K562 (cell line): ENCODE measurements around the gene FAM174C. TPM values are rescaled to one million over a fixed set of nuclear protein-coding genes. Genes with fewer than 3 reads are reported as not detected.

Source experiments
- CAMTA2 ChIP-seq: fragments of 250-450 bp; sonication (Bioruptor Pico); conservative IDR thresholded peaks from 2 replicates; pipeline ENCODE4 v1.5.1; 2022
- ELF1 ChIP-seq: fragments of 200-800 bp; sonication (Bioruptor generic); IDR thresholded peaks from 2 replicates; pipeline ENCODE4 v1.6.1; 2016; ENCODE audit warnings: missing genetic modification characterization, missing compliant biosample characterization
- ELF2 ChIP-seq: fragments of 250-450 bp; sonication (Bioruptor Pico); IDR thresholded peaks from 2 replicates; pipeline ENCODE4 v1.5.0; 2021; ENCODE audit warnings: mild to moderate bottlenecking
- FOXJ3 ChIP-seq: sonication (generic); formaldehyde crosslinking; IDR thresholded peaks from 2 replicates; pipeline ENCODE4 v1.4.0; 2020; ENCODE audit warnings: mild to moderate bottlenecking, missing genetic modification reagents
- HEY1 ChIP-seq: fragments of 250-450 bp; sonication (Bioruptor Pico); IDR thresholded peaks from 2 replicates; pipeline ENCODE4 v1.5.0; 2020; ENCODE audit warnings: mild to moderate bottlenecking, moderate library complexity, borderline replicate concordance
- L3MBTL2 ChIP-seq: fragments of 450-650 bp; IDR thresholded peaks from 2 replicates; pipeline ENCODE4 v1.6.1; 2016; ENCODE audit warnings: mild to moderate bottlenecking, moderate library complexity
- LEF1 ChIP-seq: fragments of 450-650 bp; IDR thresholded peaks from 2 replicates; pipeline ENCODE4 v1.6.1; 2016; ENCODE audit warnings: mild to moderate bottlenecking
- MYBL2 ChIP-seq, 2 experiments: fragments of 450-650 bp in 1 of 2; sonication (generic) in 1 of 2; formaldehyde crosslinking in 1 of 2; IDR thresholded peaks; 2 replicates each; pipeline versions ENCODE4 v1.6.1 to v1.8.1; 2017 to 2022; ENCODE audit warnings: borderline replicate concordance in 1 of 2, inconsistent platforms in 1 of 2, low read depth in 1 of 2, mild to moderate bottlenecking in 1 of 2, missing genetic modification reagents in 1 of 2, moderate library complexity in 1 of 2
- NFE2L1 ChIP-seq: fragments of 450-650 bp; IDR thresholded peaks from 2 replicates; pipeline ENCODE4 v1.6.1; 2016; ENCODE audit warnings: missing genetic modification characterization, low read depth, mild to moderate bottlenecking, missing compliant biosample characterization, moderate library complexity, borderline replicate concordance
- SIN3B ChIP-seq: fragments of 450-650 bp; IDR thresholded peaks from 2 replicates; pipeline ENCODE4 v1.6.1; 2017; ENCODE audit warnings: low read depth, mild to moderate bottlenecking, moderate library complexity
- ZBED1 ChIP-seq: IDR thresholded peaks from 2 replicates; pipeline ENCODE4 v1.6.1; 2014
- ZC3H4 ChIP-seq: sonication (generic); formaldehyde crosslinking; IDR thresholded peaks from 2 replicates; pipeline ENCODE4 v1.9.0; 2021; ENCODE audit warnings: missing genetic modification reagents, borderline replicate concordance
- ZNF174 ChIP-seq: fragments of 250-450 bp; sonication (Bioruptor Pico); IDR thresholded peaks from 2 replicates; pipeline ENCODE4 v1.4.0; 2020; ENCODE audit warnings: mild to moderate bottlenecking
- ZNF23 ChIP-seq: fragments of 250-450 bp; sonication (Bioruptor Pico); IDR thresholded peaks from 2 replicates; pipeline ENCODE4 v1.4.0; 2020; ENCODE audit warnings: mild to moderate bottlenecking
- ZNF263 ChIP-seq: sonication (generic); formaldehyde crosslinking; IDR thresholded peaks from 2 replicates; pipeline ENCODE4 v1.8.0; 2022; ENCODE audit warnings: mild to moderate bottlenecking, missing genetic modification reagents, borderline replicate concordance
- ZSCAN29 ChIP-seq: fragments of 450-650 bp; IDR thresholded peaks from 2 replicates; pipeline ENCODE4 v1.6.1; 2017
- polyA plus RNA-seq, 8 experiments: library from polyadenylated mRNA; depleted of rRNA in 4 of 8; stranded (reverse) in 5 of 8; unstranded in 3 of 8; fragments of >200 nt; fragmentation: Nextera tagmentation in 2 of 8; fragmentation: Illumina TruSeq in 1 of 8; extraction: Ambion mirVana in 2 of 8; extraction: Trizol in 1 of 8; gene quantifications; 2 replicates each; pipeline versions ENCODE4 v1.2.1 to v1.2.3, GENCODE V29; 2011 to 2014; ENCODE audit warnings: inconsistent platforms in 1 of 8, missing spikeins in 1 of 8
- total RNA-seq, 7 experiments: library from RNA; depleted of rRNA in 6 of 7; stranded (reverse); fragments of >200 nt in 6 of 7; fragmentation: Illumina TruSeq in 2 of 7; extraction: Trizol in 2 of 7; gene quantifications; 2 replicates each; pipeline versions ENCODE4 v1.2.1 to v1.2.3, GENCODE V29; 2011 to 2021; ENCODE audit warnings: low replicate concordance in 1 of 7
- TF ChIP-seq, protein P1 (sequence below): fragments of 250-450 bp; sonication (Bioruptor Pico); IDR thresholded peaks from 2 replicates; pipeline ENCODE4 v1.8.0; 2022; ENCODE audit warnings: inconsistent platforms
- TF ChIP-seq, protein P2 (sequence below), 2 experiments: fragments of 450-650 bp in 1 of 2; sonication (generic) in 1 of 2; formaldehyde crosslinking in 1 of 2; IDR thresholded peaks; 2 replicates each; pipeline versions ENCODE4 v1.7.1 to v1.9.0; 2016 to 2022; ENCODE audit warnings: inconsistent platforms in 1 of 2, mild to moderate bottlenecking in 1 of 2, missing genetic modification reagents in 1 of 2

FAM174C gene
- total and polyA plus RNA-seq, 9 of the 15 experiments (the other 6 are each of a cell fraction or from before 2014, with no cell fraction given): 0.66 to 89.6 (median 20.3) TPM

DNA sequence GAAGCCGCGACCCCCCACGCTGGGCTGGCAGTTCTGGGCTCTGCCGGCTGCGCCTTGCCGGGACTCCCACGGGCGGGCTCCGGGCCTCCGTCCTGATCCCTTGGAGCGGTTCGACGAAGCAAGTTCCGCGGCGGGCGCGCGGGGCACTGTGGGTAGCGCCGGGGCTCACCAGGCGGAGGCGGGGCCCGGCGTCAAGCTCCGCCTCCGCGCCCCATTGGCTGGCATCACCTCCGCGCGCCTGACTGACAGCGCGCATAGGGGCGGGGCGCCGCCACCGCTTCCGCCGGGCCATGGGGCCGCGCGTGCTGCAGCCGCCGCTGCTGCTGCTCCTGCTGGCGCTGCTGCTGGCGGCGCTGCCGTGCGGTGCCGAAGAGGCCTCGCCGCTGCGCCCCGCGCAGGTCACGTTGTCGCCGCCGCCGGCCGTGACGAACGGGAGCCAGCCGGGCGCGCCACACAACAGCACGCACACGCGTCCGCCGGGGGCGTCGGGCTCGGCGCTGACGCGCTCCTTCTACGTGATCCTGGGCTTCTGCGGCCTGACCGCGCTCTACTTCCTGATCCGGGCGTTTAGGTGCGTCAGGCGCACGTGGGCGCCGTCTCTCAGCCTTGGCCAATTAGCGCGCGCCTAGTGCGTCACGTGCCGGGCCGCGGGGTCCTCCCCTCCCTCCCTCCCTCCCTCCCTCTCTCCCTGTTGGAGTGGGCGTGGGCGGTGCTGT lies at the start of gene FAM174C (continued):
- TF ChIP-seq, protein P1, sequence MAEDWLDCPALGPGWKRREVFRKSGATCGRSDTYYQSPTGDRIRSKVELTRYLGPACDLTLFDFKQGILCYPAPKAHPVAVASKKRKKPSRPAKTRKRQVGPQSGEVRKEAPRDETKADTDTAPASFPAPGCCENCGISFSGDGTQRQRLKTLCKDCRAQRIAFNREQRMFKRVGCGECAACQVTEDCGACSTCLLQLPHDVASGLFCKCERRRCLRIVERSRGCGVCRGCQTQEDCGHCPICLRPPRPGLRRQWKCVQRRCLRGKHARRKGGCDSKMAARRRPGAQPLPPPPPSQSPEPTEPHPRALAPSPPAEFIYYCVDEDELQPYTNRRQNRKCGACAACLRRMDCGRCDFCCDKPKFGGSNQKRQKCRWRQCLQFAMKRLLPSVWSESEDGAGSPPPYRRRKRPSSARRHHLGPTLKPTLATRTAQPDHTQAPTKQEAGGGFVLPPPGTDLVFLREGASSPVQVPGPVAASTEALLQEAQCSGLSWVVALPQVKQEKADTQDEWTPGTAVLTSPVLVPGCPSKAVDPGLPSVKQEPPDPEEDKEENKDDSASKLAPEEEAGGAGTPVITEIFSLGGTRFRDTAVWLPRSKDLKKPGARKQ (CRISPR knock-in tag): no peak
- peak; percentile 86 for TF ChIP-seq L3MBTL2
- TF ChIP-seq HEY1 (CRISPR knock-in tag): no peak; the same call in 1 of the 2 replicates
- peak; percentile 98 for TF ChIP-seq ELF2 (CRISPR knock-in tag)
- peak; percentile 98 for TF ChIP-seq ELF1
- TF ChIP-seq, protein P2, sequence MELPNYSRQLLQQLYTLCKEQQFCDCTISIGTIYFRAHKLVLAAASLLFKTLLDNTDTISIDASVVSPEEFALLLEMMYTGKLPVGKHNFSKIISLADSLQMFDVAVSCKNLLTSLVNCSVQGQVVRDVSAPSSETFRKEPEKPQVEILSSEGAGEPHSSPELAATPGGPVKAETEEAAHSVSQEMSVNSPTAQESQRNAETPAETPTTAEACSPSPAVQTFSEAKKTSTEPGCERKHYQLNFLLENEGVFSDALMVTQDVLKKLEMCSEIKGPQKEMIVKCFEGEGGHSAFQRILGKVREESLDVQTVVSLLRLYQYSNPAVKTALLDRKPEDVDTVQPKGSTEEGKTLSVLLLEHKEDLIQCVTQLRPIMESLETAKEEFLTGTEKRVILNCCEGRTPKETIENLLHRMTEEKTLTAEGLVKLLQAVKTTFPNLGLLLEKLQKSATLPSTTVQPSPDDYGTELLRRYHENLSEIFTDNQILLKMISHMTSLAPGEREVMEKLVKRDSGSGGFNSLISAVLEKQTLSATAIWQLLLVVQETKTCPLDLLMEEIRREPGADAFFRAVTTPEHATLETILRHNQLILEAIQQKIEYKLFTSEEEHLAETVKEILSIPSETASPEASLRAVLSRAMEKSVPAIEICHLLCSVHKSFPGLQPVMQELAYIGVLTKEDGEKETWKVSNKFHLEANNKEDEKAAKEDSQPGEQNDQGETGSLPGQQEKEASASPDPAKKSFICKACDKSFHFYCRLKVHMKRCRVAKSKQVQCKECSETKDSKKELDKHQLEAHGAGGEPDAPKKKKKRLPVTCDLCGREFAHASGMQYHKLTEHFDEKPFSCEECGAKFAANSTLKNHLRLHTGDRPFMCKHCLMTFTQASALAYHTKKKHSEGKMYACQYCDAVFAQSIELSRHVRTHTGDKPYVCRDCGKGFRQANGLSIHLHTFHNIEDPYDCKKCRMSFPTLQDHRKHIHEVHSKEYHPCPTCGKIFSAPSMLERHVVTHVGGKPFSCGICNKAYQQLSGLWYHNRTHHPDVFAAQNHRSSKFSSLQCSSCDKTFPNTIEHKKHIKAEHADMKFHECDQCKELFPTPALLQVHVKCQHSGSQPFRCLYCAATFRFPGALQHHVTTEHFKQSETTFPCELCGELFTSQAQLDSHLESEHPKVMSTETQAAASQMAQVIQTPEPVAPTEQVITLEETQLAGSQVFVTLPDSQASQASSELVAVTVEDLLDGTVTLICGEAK (IDR thresholded peaks at IDR 0.05): no peak
- TF ChIP-seq, protein P2 (CRISPR knock-in tag; IDR thresholded peaks at IDR 0.05): no peak
- no peak for TF ChIP-seq ZNF174 (CRISPR knock-in tag)
- TF ChIP-seq MYBL2 (IDR thresholded peaks at IDR 0.05; ENCODE audit: low read depth): no peak
- TF ChIP-seq MYBL2 (CRISPR knock-in tag; IDR thresholded peaks at IDR 0.05; ENCODE audit: borderline replicate concordance): no peak
- no peak for TF ChIP-seq FOXJ3
- TF ChIP-seq SIN3B: peak; percentile 95
- TF ChIP-seq ZC3H4 (CRISPR knock-in tag): no peak
- TF ChIP-seq LEF1: no peak
- no peak for TF ChIP-seq ZNF23 (CRISPR knock-in tag)
- peak; percentile 1; the same call in 1 of the 2 replicates for TF ChIP-seq ZNF263 (CRISPR knock-in tag)
- TF ChIP-seq ZBED1: peak; percentile 82; the same call in 1 of the 2 replicates
- TF ChIP-seq NFE2L1 (tag): no peak
- 0 out of 2 replicates have a peak, but pooled peaks have one; percentile 80 for TF ChIP-seq CAMTA2 (CRISPR knock-in tag)
- TF ChIP-seq ZSCAN29: no peak; the same call in 1 of the 2 replicates
